ENCODE data around the gene NPHS2.
A peak's percentile ranks its signal among the peaks of the same experiment; 100 is the strongest.

NPHS2 gene

DNA sequence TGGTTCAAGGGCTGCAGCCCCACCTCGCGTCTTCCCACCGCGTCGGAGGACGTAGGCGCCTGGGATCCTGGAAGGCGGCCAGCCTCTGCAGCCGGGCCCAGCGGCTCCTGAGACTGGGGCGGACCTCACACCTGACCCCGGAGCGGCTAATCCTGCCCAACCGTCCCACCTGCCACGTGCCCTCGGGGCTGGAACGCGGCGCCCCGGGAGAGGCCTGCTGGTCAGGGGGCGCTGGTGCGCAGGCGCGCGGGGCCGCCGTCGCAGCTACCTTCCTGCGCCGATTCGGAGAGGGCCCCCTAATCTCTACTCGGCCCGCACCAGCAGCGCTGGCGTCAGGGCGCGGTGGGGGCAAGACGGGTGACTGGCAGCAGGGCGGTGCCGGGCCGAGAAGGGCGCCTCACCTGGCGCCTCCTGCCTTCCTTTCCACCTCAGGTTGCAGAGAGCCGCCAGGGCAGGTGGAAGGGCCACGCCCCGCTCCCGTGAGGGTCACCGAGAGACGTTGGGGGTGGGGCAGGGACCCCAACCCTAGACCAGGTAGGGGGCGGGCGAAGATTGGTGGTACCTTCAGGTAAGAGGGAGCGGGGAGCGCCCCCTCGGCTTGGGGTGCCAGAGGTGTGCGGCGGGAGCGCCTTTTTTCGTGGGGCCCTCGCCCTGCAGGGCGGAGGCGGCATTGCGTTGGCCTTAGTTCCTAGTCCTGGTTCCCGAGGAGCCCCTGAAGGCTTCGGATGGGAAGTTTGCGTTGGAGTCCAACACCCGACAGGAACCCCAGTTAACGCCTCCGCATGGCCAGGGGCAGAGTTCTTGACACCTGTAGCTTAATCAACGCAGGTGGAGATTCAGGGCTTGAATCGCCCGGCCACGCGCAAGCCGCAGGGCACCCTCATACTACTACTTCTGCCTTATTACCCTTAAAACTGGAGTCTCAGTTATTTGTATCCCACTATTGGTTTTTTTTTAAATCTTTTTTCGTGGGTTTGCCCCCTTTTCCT is 16.1 kb upstream of the NPHS2 start, which contains the start of gene TDRD5:
Gene TDRD5, plus strand, starts transcription at position 241 of the 989 bp plus-strand sequence. CDS start 784 bp downstream, outside the sequence.
- TF ChIP-seq, protein P1, sequence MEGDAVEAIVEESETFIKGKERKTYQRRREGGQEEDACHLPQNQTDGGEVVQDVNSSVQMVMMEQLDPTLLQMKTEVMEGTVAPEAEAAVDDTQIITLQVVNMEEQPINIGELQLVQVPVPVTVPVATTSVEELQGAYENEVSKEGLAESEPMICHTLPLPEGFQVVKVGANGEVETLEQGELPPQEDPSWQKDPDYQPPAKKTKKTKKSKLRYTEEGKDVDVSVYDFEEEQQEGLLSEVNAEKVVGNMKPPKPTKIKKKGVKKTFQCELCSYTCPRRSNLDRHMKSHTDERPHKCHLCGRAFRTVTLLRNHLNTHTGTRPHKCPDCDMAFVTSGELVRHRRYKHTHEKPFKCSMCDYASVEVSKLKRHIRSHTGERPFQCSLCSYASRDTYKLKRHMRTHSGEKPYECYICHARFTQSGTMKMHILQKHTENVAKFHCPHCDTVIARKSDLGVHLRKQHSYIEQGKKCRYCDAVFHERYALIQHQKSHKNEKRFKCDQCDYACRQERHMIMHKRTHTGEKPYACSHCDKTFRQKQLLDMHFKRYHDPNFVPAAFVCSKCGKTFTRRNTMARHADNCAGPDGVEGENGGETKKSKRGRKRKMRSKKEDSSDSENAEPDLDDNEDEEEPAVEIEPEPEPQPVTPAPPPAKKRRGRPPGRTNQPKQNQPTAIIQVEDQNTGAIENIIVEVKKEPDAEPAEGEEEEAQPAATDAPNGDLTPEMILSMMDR (IDR thresholded peaks at IDR 0.05; ENCODE audit: insufficient read depth, low read depth, low read length, missing control alignments): no peak
- H3K4me3 ChIP-seq (ENCODE audit: low read length): no peak within 1 kb of the TSS
- DNase-seq (ENCODE audit: low read depth): peak; percentile 11

DNA sequence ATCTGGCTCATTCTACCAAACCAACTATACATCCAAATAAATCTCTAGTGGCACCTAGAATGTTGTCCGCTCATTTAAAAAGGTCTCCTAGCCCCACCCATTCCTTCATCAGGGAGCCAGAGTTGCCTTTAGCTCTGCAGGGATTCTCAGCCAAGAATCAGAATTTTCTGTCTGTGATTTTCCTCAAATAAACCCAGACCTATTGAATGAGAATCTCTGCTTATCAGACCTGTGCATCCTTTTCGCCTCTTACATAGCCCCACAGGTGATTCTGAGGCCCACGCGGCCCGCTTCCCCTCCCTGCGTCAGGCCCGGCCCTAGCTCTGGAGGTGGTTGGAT is 15.5 kb upstream of the NPHS2 start:
- TF ChIP-seq, protein P1 (IDR thresholded peaks at IDR 0.05; ENCODE audit: insufficient read depth, low read depth, low read length, missing control alignments): no peak
- DNase-seq (ENCODE audit: low read depth): no peak

DNA sequence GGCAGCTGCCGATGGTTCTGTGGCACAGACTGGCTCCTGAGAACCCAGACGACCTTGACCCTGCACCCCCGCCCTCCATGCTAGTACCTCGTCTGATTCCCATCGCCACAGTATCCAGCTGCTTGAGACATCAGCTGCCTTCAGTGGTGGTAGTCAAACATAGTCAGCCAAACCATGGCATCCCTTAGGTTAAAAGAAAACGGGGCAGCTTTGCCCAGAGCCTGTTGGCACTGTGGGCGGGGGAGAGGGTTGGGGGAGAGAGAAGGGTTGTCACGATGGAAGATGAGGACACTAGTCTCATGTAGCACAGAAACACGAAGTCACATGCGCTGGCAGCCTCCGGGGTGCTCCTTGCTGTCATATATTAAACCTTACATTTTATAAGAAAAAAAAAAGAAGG is 14.9 kb upstream of the NPHS2 start:
- TF ChIP-seq, protein P1 (IDR thresholded peaks at IDR 0.05; ENCODE audit: insufficient read depth, low read depth, low read length, missing control alignments): no peak
- DNase-seq (ENCODE audit: low read depth): no peak

More for the DNA sequence above, 15.5 kb upstream of the NPHS2 start:
- no peak overlapping the region for H3K4me3 ChIP-seq (ENCODE audit: low read length)

GRCh38 chr1:179589509-179589908 is 13.8 kb upstream of the NPHS2 start:
- H3K4me3 ChIP-seq (ENCODE audit: low read length): no peak overlapping the region
- no peak for DNase-seq (ENCODE audit: low read depth)
- TF ChIP-seq, protein P1 (IDR thresholded peaks at IDR 0.05; ENCODE audit: insufficient read depth, low read depth, low read length, missing control alignments): no peak

More for the DNA sequence above, 14.9 kb upstream of the NPHS2 start:
- H3K4me3 ChIP-seq (ENCODE audit: low read length): no peak overlapping the region

DNA sequence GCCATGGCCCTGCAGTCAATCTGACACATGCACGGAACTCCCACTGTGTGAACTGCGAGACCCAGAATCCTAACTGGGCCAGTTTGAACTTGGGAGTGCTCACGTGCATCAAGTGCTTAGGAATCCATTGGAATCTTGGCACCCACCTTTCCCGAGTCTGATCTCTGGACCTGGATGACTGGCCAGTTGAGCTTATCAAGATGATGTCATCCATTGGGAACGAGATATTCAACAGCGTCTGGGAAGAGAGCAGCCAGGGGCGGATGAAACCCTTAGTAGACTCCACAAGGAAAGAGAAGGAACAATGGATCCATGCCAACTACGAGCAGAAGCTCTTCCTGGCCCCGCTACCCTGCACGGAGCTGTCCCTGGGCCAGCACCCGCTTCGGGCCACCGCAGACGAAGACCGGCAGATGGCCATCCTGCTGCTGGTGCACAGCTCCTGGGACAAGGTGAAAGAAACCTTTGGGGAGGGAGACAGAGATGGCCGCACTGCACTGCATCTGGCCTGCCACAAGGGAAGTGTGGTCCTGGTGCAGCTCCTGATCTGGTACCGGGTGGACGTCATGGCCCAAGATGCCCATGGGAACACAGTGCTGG is 12.8 kb upstream of the NPHS2 start:
- no peak overlapping the region for H3K4me3 ChIP-seq (ENCODE audit: low read length)
- DNase-seq (ENCODE audit: low read depth): no peak
- TF ChIP-seq, protein P1 (IDR thresholded peaks at IDR 0.05; ENCODE audit: insufficient read depth, low read depth, low read length, missing control alignments): no peak

GRCh38 chr1:179587336-179587735 is 11.6 kb upstream of the NPHS2 start:
- no peak overlapping the region for H3K4me3 ChIP-seq (ENCODE audit: low read length)
- no peak for DNase-seq (ENCODE audit: low read depth)
- TF ChIP-seq, protein P1 (IDR thresholded peaks at IDR 0.05; ENCODE audit: insufficient read depth, low read depth, low read length, missing control alignments): no peak

Data from epithelial cell of esophagus (primary cell).